ENCODE data around the gene RRAGC. TPM values are rescaled to one million over a fixed set of nuclear protein-coding genes. Genes with fewer than 3 reads are reported as not detected.

RRAGC gene
- total and polyA plus RNA-seq, 10 of the 15 experiments (the other 5 are each of a cell fraction or from before 2014, with no cell fraction given), result 5.5 to 22.1 (median 15.0) TPM

DNA sequence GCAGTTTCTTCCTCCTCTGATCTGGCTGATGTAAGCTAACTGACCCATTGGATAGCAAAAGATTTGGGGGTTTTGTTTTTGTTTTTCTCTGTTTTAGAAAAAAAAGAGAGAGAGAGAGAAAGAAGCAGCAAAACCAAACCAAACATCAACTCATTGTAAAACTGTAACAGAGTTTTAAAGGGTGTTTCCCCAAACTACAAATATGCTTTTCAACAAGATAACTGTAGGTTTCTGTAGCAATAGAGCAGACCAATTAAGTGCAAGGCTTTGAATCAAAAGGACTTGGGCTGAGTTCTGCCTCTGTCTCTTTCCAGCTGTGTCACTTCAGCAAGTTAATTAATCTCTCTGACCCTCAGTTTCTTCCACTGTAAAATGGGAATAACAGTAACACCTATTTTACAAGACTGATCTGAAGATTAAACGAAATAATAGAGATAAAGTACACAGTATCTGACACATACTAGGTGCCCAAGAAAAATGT is 44.5 kb downstream of the RRAGC start (continued):
- TF ChIP-seq, protein P1, sequence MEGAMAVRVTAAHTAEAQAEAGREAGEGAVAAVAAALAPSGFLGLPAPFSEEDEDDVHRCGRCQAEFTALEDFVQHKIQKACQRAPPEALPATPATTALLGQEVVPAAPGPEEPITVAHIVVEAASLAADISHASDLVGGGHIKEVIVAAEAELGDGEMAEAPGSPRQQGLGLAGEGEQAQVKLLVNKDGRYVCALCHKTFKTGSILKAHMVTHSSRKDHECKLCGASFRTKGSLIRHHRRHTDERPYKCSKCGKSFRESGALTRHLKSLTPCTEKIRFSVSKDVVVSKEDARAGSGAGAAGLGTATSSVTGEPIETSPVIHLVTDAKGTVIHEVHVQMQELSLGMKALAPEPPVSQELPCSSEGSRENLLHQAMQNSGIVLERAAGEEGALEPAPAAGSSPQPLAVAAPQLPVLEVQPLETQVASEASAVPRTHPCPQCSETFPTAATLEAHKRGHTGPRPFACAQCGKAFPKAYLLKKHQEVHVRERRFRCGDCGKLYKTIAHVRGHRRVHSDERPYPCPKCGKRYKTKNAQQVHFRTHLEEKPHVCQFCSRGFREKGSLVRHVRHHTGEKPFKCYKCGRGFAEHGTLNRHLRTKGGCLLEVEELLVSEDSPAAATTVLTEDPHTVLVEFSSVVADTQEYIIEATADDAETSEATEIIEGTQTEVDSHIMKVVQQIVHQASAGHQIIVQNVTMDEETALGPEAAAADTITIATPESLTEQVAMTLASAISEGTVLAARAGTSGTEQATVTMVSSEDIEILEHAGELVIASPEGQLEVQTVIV (IDR thresholded peaks at IDR 0.05; ENCODE audit: borderline replicate concordance, partially characterized antibody), result no peak

DNA sequence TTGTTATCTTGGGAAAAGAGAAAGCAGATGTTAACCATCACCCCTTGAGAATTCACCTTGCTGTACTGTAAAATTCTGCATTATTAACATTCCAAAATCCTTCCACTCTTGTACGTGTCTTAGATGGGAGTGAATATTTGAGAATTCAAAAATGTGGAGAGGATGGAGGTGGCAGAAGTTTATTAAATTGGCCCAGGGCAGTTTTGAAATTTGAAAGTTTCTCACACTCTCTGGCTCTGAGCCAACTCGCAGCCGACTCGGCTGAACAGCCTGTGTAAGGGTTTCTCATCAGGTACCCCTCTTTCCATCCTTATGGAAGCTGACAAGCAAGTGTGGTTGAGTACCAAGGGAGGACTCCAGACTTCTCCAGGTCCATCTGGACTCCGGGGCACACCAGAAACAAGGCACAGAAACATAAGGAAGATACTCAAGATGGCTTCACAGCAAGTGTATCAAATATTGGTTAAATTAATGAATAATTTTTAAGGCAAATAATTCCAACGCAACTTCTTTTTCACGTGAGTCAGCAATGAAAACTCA is 45.1 kb downstream of the RRAGC start:
- Histone ChIP-seq H3K9ac (ENCODE audit: control insufficient read depth, insufficient read depth, low read length) (no peak overlapping the region), H3K4me1 (ENCODE audit: control insufficient read depth, insufficient read depth, low read length) (peaks cover 11% of the 10 kb centered on the region), H3K9me3 (replicated peaks; ENCODE audit: control insufficient read depth, insufficient read depth, low read length) (no peaks in the 10 kb centered on the region; the same call in 1 of the 3 replicates), H3K79me2 (ENCODE audit: control insufficient read depth, insufficient read depth, low read length) (no peaks in the 10 kb centered on the region), H3K27ac (ENCODE audit: control insufficient read depth, insufficient read depth) (no peak overlapping the region), H3K27me3 (replicated peaks in 1 of 2; ENCODE audit: control insufficient read depth in 2 of 2, insufficient read depth in 2 of 2, low read length in 1 of 2) (no peaks in the 10 kb centered on the region), H3K4me2 (ENCODE audit: control insufficient read depth, insufficient read depth) (no peak overlapping the region), H4K20me1 (ENCODE audit: control insufficient read depth, insufficient read depth) (no peaks in the 10 kb centered on the region), H2AFZ (ENCODE audit: control insufficient read depth, low read depth, low read length) (no peak overlapping the region), H3K36me3 (ENCODE audit: control insufficient read depth in 2 of 2, insufficient read depth in 2 of 2, low read length in 1 of 2) (no peaks in the 10 kb centered on the region), H3K4me3 (no peak overlapping the region)
- in situ Hi-C loops (cut with MboI), result no loop called here
- ChIA-PET CTCF (interaction anchor here (1.1 to 1.5 kb wide), 2 partner anchors 9 to 19 kb away, joined by 3 to 5 read pairs; no protein-coding TSS in a partner anchor), POLR2A (no interaction called here), SMC1A (ENCODE audit: uncharacterized antibody, unreplicated experiment) (interaction anchor here (1.7 kb wide), 1 partner anchor 784 kb away, joined by 5 read pairs; no protein-coding TSS in a partner anchor), RAD21 (ENCODE audit: unreplicated experiment) (no interaction called here)
- no TSS peak for BruUV-seq (replicated peaks)
- no peak for FAIRE-seq
- ATAC-seq, result no peak
- intact Hi-C loops (cut with micrococcal nuclease; ENCODE audit: unreplicated experiment), result no loop called here
- 66% methylated on average over 7 of the region's 7 CpGs for WGBS (ENCODE audit: insufficient coverage, insufficient replicate concordance, low lambda C conversion rate, missing lambda C conversion rate)
- no peak for DNase-seq (ENCODE audit: low read depth, low spot score)
- TF ChIP-seq, protein P2, sequence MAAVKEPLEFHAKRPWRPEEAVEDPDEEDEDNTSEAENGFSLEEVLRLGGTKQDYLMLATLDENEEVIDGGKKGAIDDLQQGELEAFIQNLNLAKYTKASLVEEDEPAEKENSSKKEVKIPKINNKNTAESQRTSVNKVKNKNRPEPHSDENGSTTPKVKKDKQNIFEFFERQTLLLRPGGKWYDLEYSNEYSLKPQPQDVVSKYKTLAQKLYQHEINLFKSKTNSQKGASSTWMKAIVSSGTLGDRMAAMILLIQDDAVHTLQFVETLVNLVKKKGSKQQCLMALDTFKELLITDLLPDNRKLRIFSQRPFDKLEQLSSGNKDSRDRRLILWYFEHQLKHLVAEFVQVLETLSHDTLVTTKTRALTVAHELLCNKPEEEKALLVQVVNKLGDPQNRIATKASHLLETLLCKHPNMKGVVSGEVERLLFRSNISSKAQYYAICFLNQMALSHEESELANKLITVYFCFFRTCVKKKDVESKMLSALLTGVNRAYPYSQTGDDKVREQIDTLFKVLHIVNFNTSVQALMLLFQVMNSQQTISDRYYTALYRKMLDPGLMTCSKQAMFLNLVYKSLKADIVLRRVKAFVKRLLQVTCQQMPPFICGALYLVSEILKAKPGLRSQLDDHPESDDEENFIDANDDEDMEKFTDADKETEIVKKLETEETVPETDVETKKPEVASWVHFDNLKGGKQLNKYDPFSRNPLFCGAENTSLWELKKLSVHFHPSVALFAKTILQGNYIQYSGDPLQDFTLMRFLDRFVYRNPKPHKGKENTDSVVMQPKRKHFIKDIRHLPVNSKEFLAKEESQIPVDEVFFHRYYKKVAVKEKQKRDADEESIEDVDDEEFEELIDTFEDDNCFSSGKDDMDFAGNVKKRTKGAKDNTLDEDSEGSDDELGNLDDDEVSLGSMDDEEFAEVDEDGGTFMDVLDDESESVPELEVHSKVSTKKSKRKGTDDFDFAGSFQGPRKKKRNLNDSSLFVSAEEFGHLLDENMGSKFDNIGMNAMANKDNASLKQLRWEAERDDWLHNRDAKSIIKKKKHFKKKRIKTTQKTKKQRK (IDR thresholded peaks at IDR 0.05; ENCODE audit: low read depth, low read length), result no peak
- TF ChIP-seq ZNF274 (IDR thresholded peaks at IDR 0.05; ENCODE audit: insufficient read depth, insufficient read length) (no peak), ZZZ3 (IDR thresholded peaks at IDR 0.05; ENCODE audit: control insufficient read depth, insufficient read length, low read depth) (no peak), HDGF (IDR thresholded peaks at IDR 0.05) (no peak), PAX8 (IDR thresholded peaks at IDR 0.05) (no peak), POLR2AphosphoS5 (IDR thresholded peaks at IDR 0.05; ENCODE audit: low read length) (no peak), TCF12 (IDR thresholded peaks at IDR 0.05; ENCODE audit: low read depth, low read length) (no peak), DPF2 (IDR thresholded peaks at IDR 0.05) (no peak), POLR2AphosphoS2 (IDR thresholded peaks at IDR 0.05; ENCODE audit: low read depth, low read length) (no peak), MEF2A (IDR thresholded peaks at IDR 0.05; ENCODE audit: insufficient read depth, low read depth, low read length) (no peak)
- TF ChIP-seq, protein P3, sequence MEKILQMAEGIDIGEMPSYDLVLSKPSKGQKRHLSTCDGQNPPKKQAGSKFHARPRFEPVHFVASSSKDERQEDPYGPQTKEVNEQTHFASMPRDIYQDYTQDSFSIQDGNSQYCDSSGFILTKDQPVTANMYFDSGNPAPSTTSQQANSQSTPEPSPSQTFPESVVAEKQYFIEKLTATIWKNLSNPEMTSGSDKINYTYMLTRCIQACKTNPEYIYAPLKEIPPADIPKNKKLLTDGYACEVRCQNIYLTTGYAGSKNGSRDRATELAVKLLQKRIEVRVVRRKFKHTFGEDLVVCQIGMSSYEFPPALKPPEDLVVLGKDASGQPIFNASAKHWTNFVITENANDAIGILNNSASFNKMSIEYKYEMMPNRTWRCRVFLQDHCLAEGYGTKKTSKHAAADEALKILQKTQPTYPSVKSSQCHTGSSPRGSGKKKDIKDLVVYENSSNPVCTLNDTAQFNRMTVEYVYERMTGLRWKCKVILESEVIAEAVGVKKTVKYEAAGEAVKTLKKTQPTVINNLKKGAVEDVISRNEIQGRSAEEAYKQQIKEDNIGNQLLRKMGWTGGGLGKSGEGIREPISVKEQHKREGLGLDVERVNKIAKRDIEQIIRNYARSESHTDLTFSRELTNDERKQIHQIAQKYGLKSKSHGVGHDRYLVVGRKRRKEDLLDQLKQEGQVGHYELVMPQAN (conservative IDR thresholded peaks at IDR 0.05), result no peak
